Renal cortex interstitium (tissue), 11 donors: ENCODE results near the gene ATP2C1. TPM values are rescaled to one million over a fixed set of nuclear protein-coding genes. Genes with fewer than 3 reads are reported as not detected.

Experiments used
- DNase-seq, 11 donors: peaks; one replicate each; pipeline ENCODE4 v3.0.0-alpha.2; 2013; ENCODE audit warnings: low read depth in 9 of 11, low spot score in 4 of 11; ENCODE audit errors: extremely low read depth in 1 of 11
- polyA plus RNA-seq, 3 donors: library from polyadenylated mRNA; unstranded; fragments of 120-200 nt; gene quantifications; one replicate each; pipeline ENCODE4 v1.2.1, GENCODE V29; 2013; ENCODE audit not compliant: insufficient read length in 3 of 3

Gene ATP2C1
- polyA plus RNA-seq, 3 donors, result 129 to 148 (median 132) TPM

DNA sequence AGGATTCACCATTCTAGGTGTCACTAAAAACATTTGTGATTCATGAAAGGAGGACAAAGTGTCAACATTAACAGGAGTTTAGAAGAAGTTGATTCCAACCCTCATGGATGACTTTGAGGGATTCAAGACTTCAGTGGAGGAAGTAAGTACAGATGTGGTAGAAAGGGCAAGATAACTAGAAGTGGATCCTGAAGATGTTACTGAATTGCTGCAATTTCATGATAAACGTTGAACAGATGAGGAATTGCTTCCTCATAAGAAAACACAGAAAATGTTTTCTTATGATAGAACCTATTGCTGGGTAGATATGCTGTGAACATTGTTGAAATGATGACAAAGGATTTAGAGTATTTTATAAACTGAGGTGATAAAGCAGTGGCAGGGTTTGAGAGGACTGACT is 23.5 kb upstream of the ATP2C1 start:
- no peak for DNase-seq

DNA sequence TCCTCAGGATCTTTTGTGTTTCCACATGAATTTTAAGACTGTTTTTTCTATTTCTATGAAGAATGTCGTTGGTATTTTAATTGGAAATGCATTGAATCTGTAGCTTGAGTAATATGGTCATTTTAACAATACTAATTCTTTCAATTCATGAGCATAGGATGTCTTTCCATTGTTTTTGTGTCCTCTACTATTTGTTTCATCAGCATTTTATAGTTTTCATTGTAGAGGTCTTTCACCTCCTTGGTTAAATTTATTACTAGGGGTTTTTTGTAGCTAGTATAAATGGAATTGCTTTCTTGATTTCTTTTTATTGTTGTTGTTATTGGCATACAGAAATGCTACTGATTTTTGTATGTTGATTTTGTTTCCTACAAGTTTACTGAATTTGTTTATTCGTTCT is 17.3 kb upstream of the ATP2C1 start:
- DNase-seq, result no peak

DNA sequence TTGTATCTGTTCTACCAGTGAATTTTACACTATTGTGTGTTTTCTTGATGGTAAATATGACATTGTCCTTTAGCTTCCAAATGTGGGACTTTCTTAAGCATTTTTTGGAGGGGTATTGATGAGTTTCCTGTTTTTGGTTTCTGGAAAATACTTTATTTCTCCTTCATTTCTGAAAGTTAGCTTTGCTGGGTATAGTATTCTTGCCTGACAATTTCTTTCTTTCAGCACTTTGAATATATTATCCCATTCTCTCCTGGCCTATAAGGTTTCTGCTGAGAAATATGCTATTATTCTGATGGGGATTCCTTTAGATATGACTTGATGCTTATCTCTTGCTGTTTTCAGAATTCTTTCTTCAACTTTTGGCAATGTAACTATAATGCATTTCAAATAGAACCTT is 15.4 kb upstream of the ATP2C1 start:
- DNase-seq, result no peak

DNA sequence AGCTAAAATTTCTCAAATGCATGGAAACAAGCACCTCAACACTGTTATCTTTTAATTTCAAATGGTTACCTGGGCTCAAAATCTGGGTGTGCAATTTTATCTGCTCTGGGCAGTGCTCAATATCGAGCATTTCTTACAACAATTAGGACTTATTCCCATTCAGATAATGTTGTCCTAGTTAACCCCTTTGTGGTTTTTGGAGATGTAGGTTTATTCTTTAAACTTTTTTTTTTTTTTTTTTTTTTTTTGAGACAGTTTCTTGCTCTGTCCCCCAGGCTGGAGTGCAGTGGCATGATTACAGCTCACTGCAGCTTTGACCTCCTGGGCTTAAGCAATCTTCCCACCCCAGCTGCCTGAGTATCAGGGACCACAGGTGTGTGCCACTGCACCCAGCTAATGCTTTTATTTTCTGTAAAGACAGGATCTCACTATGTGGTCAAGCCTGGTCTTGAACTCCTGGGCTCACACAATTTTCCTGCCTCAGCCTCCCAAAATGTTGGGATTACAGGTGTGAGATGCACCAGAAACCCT is 4.4 kb upstream of the ATP2C1 start:
- DNase-seq, result no peak

DNA sequence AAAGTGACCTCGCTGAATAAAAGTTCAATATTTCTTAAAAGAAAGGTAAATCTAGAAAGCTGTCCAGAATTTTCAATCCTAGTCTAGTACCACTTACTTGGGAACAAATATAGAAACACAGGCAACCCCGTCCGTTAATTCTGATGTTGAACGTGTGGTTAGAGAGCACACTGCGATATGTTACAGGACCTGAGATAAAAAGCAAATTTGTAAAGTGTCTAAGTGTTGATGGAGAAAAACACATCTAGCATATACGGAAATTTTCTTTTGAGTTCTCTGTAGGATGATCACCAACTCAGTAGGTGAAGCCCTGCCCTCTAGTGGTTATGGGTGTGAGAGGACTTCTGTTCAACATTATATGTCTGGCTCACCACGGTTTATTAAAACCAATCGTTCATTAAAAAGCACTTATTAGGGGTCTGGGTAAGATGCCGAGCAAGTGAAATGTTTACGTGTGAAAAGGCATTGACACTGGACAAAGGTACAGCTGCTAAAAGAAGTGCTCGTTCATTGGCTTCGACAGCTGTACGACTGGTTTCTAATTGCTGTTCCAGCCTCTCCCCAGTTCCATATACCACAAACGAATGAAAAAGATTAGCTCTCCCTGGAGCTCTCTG is 1.0 kb upstream of the ATP2C1 start:
- peak; percentile 58 to 88 (median 79) for DNase-seq

DNA sequence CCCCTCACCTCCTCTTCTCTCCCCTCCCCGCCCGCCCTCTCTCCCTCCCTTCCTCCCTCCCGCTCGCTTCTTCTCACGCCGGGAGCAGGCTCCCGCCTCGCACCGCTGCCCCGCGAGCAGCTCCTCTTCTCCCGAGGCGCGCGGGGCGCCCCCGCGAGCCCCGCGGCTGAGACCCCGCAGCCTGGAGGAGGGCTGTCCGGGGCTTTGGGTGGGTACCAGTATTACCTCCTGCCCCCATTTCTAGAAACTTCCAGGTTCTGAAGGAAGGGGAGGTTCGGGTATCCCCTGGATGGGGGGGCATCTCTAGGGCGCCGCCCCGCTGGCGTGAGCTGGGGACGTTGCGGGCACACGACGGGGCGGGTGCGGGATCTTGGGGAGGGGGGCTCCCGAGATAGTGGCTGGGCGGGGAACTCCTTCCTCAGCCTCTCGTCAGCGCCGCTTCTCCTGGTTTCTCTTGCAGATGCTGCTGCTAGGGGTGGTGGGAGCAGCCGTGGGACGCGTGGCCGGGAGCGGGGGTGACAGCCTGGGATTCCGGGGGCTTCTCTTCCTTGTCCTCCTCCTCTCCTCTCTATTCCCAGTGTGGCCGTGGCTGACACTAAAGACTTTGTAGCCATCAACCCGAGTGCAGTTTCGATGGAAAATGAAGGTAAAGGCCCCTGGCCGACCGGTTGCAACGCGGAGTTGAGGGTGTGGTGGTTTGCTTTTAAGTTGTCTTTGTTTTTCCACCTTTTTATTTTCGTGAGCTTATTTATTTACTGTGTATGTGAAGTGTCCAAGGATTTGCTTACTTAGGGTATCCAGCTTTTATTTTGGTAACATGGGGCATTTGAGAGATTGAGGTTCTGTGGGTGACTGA is 474 bp downstream of the ATP2C1 start:
- peak in 5 of 11 donors; percentile 11 to 39 (median 32) for DNase-seq

DNA sequence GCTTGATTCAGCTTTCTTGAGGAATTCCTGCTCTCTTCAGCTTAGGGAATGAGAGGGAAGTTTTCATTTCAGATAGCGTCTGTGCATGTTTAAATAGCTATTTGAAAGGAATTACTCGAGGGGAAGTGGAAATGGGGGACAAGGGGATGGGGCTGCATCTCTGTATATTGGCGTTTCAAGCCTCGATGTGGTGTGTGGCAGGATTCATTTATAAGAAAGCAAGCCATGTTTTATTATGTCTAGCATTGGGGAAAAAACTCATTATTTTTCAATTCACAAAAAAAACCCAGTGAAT is 1.0 kb downstream of the ATP2C1 start:
- peak in 1 of 11 donors; percentile 12 for DNase-seq

DNA sequence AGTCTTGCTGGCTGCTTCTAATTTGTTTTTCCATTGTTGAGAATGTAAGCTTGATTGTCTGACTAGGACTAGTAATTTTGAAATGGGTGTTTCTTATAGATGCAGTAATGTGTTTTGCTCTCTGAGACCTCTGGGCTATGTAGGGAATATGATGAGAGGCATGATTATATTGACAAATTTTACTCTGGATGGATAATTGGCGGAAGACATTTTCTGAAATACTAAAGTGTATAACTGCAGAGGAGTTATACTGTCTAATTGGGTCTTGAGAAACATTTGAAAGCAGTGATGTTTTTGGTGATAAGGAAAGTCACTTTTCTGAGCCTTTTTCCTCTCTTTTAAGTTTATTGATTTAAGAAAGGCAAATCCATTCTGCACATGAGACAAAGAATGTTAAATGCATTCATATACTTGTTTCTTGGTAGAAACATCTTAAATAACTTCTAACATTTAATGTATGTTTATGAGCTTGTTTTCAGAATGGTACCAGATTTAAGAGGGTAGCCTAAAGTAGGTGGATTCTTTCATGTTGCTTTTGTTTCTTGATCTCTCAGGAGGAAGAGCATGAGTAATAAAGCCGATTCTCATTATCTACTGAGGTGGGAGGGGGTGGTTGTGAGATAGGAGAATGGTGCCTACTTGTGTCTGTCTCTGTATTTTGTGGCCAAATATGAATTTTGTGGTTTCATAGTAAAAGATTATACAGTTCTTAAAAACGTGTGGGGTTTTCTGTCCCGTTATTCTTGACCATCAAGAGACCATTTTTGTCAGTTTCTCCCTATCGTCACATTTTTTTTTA is 2.0 kb downstream of the ATP2C1 start:
- no peak for DNase-seq

DNA sequence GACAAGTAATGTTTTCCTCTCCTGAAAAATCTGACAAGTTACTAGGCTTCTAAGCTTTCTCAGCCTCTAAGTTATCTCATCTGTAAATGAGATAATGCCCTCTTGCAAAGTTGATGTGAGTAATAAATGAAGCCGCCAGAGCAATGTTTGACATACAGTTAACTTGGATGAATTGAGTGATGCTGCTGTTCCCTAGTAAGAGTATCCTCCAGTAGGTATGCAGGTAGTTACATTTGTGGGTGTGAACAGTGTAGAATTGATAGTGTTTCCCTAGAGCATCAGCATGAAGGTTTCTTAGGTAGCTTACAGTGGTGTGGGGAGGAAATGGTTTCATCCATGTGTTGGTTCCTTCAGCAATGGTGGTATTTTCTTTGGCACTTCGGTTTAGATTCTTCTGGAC is 3.4 kb downstream of the ATP2C1 start:
- no peak for DNase-seq

DNA sequence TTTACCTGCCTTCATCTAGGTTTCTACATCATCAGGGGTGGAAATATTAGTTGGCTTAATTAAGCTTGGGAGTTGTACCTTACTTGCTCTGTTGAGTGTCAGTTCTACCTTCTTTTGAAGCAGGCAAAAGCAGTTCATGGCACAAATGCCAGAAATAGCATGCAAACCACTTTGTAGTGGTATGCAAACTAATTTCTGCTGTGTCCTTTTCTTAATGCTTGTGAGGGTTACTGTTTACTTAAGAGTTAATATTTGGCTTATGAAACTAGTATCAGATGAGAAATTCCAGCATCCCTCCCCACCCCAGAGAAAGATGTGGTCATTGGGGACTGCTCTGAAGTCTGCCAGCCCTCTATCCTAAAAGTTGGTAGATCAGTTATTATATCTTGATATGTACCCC is 7.1 kb downstream of the ATP2C1 start:
- no peak for DNase-seq

DNA sequence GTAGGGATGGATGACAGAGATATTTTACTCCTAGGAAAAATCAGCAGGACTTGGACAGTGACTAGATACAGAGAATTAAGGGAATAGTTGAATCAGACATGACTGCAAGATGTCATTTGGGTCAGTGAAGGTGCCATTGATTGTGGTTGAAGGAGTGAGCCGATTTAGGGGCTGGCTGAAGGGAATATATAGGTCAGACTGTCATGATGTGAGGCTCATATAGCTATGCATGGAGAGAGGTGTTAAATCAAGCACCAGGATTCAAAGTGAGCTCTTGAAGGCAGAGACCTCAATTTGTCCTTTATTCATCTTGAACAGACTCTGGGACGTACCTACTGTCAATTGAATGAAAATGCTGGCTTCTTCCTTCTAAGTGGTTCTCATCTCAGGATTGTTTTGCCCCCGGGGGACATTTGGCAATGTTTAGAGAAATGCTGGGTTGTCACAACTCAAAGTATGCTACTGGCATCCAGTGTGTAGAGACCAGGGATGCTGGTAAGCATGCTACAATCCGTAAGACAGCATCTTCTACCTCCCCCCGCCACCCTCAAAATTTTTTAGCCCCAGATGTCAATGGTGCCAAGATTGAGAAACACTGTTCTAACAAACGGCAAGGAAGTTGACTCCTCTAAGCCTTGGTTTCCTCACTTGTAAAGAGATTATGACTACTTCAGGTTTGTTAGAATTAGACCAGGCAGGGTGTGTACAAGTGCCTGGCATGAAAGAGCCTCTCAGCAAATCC is 7.8 kb downstream of the ATP2C1 start:
- DNase-seq, result no peak

DNA sequence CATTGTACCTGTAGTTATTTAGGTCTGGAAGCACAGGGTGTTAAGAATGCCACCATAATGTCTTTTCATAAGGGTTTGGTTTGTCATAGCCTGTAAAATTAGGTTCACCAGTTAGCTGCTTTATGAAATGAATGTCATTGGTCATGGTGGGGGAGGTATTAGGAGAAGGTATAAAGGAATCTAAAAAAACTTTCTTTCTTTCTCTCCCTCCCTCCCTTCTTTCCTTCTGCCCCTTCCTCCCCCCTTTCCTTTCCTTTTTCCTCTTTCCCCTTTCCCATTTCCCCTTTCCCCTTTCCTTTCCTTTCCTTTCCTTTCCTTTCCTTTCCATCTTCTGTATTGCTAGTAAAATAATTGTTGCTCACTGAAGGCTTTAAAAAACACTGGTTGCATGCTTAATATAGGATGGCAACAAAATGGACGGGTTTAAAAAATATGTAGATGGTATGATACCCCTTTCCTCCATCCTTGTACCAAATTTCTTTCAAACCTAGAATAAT is 9.6 kb downstream of the ATP2C1 start:
- DNase-seq, result no peak

DNA sequence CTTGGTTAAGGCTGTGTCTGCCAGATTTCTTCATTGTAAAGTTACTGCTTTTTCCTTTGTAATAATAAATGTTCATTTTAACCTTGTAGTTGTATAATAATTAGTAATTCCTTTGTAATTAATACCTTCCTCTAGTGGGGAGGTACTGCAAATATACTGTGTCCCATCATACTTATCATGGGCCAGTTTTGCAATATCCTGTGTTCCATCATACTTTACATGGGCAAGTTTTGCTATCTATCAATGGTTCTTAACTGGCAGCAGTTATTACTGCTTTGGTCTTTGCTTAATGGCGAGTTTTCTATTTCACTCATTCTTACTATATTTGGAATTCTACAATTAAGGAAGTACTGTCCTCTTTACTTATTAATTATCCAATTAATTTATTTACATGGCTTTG is 10.6 kb downstream of the ATP2C1 start:
- DNase-seq, result no peak

DNA sequence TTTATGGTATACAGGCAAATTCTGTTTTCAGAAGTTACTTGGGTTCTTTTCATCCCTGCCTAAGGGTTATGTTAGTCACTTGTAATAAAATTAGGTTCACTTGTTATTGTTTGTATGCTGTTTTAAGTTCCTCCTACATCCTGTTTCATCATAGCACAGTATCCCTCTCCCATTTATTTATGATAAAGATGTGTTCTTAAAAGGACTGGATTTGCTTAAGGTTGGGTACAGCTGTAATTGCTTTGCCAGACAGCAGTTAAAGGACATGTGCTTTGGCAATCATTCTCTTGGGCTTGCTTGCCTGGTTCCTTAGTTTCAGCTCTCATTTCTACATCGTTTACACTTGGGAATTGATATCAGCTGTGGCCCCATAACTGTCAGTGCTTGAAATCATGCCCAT is 11.7 kb downstream of the ATP2C1 start:
- DNase-seq, result no peak

DNA sequence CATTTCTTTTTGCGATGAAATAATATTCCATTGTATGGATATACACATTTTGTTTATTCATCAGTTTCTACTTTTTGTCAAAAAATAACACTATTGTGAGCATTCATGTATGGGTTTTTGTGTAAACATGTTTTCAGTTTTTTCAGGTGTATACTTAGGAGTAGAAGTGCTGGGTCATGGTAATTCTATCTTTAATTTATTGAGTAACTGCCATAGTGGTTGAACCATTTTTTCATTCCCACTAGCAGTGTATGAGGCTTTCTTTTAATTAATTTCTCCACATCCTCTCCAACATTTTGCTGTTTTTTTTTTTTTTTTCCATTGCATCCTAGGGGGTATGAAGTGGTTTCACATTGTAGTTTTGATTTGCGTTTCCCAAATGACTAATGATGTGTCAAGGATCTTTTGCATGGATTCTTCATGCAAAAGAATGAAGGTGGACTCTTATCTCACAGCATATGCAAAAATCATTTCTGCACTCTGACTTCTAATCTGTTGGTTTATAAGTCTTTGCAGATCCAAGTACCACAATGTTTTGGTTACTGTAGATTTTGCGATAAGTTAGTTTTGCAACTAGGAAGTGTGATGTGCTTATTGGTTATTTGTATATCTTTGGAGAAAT is 12.6 kb downstream of the ATP2C1 start:
- DNase-seq, result no peak

DNA sequence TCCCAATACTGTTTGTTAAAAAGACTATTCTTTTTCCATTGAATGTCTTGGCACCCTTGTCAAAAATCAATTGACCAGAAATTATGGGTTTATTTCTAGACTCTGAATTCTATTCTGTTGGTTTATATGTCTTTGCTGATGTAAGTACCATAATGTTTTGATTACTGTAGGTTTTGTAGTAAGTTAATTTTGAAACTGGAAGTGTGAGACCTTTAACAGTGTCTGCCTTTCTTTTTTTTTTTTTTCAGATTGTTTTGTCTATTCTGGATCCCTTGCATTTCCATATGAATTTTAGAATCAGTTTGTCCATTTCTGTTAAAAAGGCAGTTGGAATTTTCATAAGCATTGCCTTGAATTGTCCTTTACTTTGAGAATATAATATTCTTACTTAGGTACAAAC is 13.6 kb downstream of the ATP2C1 start:
- no peak for DNase-seq

DNA sequence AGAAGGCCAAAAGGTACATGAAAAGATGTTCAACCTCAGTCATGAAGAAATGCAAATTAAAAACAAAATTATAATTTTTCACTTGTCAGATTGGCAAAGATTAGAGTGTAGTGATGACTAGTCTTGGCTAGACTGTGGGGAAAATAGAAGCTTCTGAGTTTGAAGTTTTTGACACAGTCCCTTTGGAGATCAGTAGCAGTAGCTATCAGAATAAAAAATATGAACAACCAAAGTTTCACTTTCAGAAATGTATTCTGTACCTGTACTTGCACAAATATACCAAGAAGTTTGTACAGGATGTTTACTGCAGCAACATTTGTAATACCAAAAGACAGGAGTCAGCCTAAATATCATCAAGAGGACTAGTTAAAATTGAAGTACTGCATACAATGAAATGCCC is 14.1 kb downstream of the ATP2C1 start:
- DNase-seq, result no peak

DNA sequence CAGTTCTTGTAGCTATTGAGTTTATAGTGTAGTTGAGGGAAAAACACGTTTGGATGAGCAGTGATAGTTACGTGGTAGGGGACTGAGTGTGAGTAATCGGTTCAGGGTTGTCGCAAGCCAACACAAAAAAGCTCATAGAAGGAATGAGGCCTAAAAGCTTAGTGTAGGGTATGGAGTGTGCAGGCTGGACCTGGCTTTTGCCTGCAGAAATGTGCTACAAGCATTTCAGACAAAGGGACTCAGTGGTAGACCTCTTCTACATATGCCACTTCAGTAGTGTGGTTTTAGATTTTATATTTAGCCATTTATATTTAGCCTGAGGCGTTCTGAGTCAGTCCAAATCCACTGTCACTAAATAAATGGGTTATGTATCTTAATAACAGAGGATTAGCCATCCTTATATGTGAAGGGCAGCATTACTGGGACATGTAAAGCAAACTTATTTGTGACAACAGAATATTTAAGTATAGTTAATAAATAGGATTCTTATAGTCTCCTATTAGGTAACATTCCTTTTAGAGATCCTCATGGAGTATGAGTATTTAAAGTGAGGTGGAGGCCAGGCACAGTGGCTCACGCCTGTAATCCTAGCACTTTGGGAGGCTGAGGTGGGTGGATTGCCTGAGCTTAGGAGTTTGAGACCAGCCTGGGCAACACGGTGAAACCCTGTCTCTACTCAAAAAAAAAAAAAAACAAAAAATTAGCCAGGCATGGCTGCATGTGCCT is 21.8 kb downstream of the ATP2C1 start:
- DNase-seq, result no peak
